Measurements from ENCODE around the gene PSMC5.
"Not testable (repeated sequence)": the region's sequence is repeated elsewhere in the genome, so short reads cannot be mapped to it uniquely, and the experiment has no call there.

The PSMC5 gene

DNA sequence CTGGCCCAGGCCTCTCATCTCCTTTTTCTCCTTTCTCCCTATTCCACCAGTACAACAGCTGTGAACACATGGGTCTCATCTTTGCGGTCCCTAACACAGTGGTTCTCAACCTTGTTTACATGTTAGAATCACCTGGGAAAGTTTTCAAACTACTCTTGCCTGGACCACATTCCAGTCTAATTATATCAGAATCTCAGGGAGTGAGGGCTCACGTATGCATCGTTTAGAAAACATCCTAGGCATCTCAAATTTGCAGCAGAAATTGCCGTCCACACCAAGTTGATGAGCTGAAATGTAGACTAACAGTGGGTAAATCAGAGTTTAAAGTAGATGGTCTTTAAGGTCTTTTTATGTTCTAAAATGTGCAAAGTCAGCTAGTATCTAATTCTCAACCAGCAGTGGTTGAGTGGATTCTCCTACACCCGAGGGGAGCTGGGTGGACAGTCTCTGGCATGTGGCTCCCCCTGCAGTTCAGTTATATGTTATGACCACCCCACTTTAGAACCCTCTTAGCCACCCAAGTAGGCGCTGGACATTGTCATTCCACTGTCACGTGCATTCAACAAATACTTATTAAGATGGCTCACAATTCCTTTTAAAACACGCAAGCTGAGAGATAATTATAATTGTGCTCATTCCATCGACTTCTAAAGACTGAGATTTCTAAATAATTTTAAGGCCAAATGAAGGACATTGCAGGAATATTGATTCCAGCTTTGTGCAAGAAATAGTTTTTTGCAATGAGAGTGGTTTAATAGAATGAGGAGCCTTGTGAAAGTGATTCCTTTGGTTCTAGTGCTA, 42.5 kb downstream of the PSMC5 start:
- not testable (repeated sequence) for H4K20me1 ChIP-seq (ENCODE audit: insufficient read depth, low read length); H3F3A ChIP-seq (ENCODE audit: insufficient read depth, low read length); H3K4me2 ChIP-seq (ENCODE audit: low read length); H3K9me3 ChIP-seq (ENCODE audit: low read length); H3K27ac ChIP-seq (ENCODE audit: low read depth, low read length, poor library complexity, severe bottlenecking); H3K9me2 ChIP-seq (ENCODE audit: low read depth, low read length); H3K4me1 ChIP-seq (ENCODE audit: insufficient read depth, low read length, severe bottlenecking); H3K36me3 ChIP-seq (ENCODE audit: insufficient read depth, low read length); H3K79me2 ChIP-seq (ENCODE audit: insufficient read depth, low read length); H3K9ac ChIP-seq (ENCODE audit: low read length); H3K27me3 ChIP-seq (ENCODE audit: insufficient read depth, low read length); H3K4me3 ChIP-seq (ENCODE audit: low read depth, low read length, poor library complexity, severe bottlenecking); H2AFZ ChIP-seq (ENCODE audit: low read length)
- TF ChIP-seq, protein P1, sequence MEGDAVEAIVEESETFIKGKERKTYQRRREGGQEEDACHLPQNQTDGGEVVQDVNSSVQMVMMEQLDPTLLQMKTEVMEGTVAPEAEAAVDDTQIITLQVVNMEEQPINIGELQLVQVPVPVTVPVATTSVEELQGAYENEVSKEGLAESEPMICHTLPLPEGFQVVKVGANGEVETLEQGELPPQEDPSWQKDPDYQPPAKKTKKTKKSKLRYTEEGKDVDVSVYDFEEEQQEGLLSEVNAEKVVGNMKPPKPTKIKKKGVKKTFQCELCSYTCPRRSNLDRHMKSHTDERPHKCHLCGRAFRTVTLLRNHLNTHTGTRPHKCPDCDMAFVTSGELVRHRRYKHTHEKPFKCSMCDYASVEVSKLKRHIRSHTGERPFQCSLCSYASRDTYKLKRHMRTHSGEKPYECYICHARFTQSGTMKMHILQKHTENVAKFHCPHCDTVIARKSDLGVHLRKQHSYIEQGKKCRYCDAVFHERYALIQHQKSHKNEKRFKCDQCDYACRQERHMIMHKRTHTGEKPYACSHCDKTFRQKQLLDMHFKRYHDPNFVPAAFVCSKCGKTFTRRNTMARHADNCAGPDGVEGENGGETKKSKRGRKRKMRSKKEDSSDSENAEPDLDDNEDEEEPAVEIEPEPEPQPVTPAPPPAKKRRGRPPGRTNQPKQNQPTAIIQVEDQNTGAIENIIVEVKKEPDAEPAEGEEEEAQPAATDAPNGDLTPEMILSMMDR (IDR thresholded peaks at IDR 0.05; ENCODE audit: low read length), result peak; percentile 46

DNA sequence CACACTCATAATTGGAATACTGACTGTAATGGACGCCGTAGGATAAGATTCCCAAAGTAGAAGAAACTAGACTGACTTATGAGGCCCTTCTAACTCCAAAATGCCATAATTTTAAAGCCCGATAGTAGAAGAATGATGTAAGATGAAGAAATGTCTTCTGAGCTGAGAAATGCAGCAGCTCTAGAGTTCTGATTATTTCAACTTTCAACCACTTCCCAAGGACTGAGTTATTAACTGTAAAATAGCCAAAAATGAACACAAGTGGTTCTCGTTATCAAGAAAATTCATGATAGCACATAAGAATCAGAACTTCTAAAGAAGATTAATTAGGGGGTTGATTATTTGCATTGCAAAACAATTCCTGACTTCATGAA, 43.0 kb downstream of the PSMC5 start:
- H3F3A ChIP-seq (ENCODE audit: insufficient read depth, low read length); H4K20me1 ChIP-seq (ENCODE audit: insufficient read depth, low read length); H3K79me2 ChIP-seq (ENCODE audit: insufficient read depth, low read length); H3K9ac ChIP-seq (ENCODE audit: low read length); H2AFZ ChIP-seq (ENCODE audit: low read length); H3K4me3 ChIP-seq (ENCODE audit: low read depth, low read length, poor library complexity, severe bottlenecking); H3K27ac ChIP-seq (ENCODE audit: low read depth, low read length, poor library complexity, severe bottlenecking); H3K4me2 ChIP-seq (ENCODE audit: low read length); H3K36me3 ChIP-seq (ENCODE audit: insufficient read depth, low read length); H3K9me2 ChIP-seq (ENCODE audit: low read depth, low read length); H3K9me3 ChIP-seq (ENCODE audit: low read length); H3K27me3 ChIP-seq (ENCODE audit: insufficient read depth, low read length); H3K4me1 ChIP-seq (ENCODE audit: insufficient read depth, low read length, severe bottlenecking): not testable (repeated sequence)

DNA sequence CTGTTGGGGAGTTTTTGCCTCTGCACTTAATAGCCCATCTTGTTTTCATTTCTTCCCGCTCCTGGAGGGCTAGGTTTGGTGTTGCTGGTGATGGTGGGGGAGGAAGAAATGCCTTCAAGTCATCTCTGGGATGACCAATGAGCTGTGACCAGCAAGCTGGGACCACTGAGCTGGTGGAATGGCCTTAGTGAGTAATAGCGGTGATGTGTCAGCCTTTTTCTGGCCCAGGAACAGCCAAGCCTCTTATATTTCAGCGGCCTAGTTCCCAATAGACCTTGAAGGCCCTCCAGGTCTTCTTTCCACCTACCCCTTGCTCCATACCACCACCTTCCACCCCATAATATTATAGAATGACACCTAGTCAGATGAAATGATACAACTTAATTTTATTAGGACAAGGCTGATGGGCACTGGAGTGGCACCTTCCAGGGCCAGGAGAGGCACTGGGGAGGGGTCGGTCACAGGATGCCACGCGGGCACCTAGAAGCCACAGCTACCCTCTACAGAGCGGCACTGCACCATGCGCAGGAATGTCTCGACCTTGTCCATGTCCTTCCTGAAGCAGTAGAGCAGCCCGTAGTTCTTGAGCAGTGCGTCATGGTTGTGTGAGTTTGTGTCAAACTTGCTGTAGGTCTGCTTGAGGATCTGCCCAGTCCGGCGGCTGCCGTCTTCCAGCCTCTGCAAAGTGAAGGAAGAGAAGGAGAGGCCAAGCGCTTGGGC, 44.6 kb downstream of the PSMC5 start:
- H3K9me3 ChIP-seq (ENCODE audit: low read length); H3K4me3 ChIP-seq (ENCODE audit: low read depth, low read length, poor library complexity, severe bottlenecking); H3K27ac ChIP-seq (ENCODE audit: low read depth, low read length, poor library complexity, severe bottlenecking); H3K27me3 ChIP-seq (ENCODE audit: insufficient read depth, low read length); H2AFZ ChIP-seq (ENCODE audit: low read length); H3K9ac ChIP-seq (ENCODE audit: low read length); H3K36me3 ChIP-seq (ENCODE audit: insufficient read depth, low read length); H3K4me2 ChIP-seq (ENCODE audit: low read length); H4K20me1 ChIP-seq (ENCODE audit: insufficient read depth, low read length); H3K79me2 ChIP-seq (ENCODE audit: insufficient read depth, low read length); H3F3A ChIP-seq (ENCODE audit: insufficient read depth, low read length); H3K4me1 ChIP-seq (ENCODE audit: insufficient read depth, low read length, severe bottlenecking); H3K9me2 ChIP-seq (ENCODE audit: low read depth, low read length): not testable (repeated sequence)

DNA sequence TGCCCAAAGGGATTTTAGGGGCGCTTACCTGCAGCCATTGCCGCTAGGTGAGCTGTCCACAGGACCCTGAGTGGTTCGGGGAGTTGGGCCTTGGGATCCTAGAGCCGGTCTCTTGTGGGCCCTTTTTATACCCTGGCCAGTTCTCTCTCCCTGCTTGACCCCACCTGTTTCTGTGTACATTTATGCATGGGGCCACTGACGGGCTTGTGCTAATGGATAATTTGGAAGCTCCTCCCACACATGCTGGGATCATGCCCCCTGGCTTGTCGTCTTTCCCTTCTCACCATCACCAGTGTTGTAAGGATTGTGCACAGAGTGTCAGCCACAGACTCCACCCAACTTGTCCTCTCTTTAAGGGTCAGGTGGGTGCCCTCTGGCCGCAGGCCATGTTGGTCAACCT, 46.3 kb downstream of the PSMC5 start, which contains the start of gene CSH2:
Gene CSH2, minus strand, starts transcription at position 101 of the 400 bp plus-strand sequence. Its CDS starts 63 bp downstream, at position 38.
- H3K4me1 ChIP-seq (ENCODE audit: insufficient read depth, low read length, severe bottlenecking); H3F3A ChIP-seq (ENCODE audit: insufficient read depth, low read length); H2AFZ ChIP-seq (ENCODE audit: low read length); H3K9ac ChIP-seq (ENCODE audit: low read length); H3K9me2 ChIP-seq (ENCODE audit: low read depth, low read length); H3K79me2 ChIP-seq (ENCODE audit: insufficient read depth, low read length); H3K4me3 ChIP-seq (ENCODE audit: low read depth, low read length, poor library complexity, severe bottlenecking); H3K4me2 ChIP-seq (ENCODE audit: low read length); H3K9me3 ChIP-seq (ENCODE audit: low read length); H3K27ac ChIP-seq (ENCODE audit: low read depth, low read length, poor library complexity, severe bottlenecking); H3K36me3 ChIP-seq (ENCODE audit: insufficient read depth, low read length); H3K27me3 ChIP-seq (ENCODE audit: insufficient read depth, low read length); H4K20me1 ChIP-seq (ENCODE audit: insufficient read depth, low read length): not testable (repeated sequence)

DNA sequence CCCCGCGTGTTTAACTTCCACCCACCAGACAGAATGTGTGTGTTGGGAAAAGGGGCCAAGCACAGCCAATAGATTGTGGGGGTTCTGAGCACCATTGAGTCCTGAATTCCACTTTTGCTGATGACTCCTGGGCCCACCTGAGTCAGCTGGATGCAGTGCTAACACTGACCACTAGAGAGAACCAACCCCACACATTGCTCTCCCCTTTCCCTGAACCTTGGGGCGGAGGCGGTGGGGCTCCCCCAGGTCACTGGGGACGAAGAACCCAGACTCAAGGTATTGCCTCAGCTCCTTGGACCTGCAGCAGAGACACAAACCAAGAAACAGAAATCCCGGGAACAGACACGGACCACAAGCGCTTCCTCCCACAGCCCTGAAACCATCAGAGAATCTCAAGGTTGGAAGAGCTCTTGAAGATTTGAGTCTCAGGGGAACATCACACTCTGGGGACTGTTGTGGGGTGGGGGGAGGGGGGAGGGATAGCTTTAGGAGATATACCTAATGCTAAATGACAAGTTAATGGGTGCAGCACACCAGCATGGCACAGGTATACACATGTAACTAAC, 46.9 kb downstream of the PSMC5 start:
- not testable (repeated sequence) for H3K36me3 ChIP-seq (ENCODE audit: insufficient read depth, low read length); H3K9me3 ChIP-seq (ENCODE audit: low read length); H3K4me3 ChIP-seq (ENCODE audit: low read depth, low read length, poor library complexity, severe bottlenecking); H3K27me3 ChIP-seq (ENCODE audit: insufficient read depth, low read length); H2AFZ ChIP-seq (ENCODE audit: low read length); H3K27ac ChIP-seq (ENCODE audit: low read depth, low read length, poor library complexity, severe bottlenecking); H3F3A ChIP-seq (ENCODE audit: insufficient read depth, low read length); H3K79me2 ChIP-seq (ENCODE audit: insufficient read depth, low read length); H4K20me1 ChIP-seq (ENCODE audit: insufficient read depth, low read length); H3K4me2 ChIP-seq (ENCODE audit: low read length); H3K9ac ChIP-seq (ENCODE audit: low read length); H3K9me2 ChIP-seq (ENCODE audit: low read depth, low read length); H3K4me1 ChIP-seq (ENCODE audit: insufficient read depth, low read length, severe bottlenecking)

DNA sequence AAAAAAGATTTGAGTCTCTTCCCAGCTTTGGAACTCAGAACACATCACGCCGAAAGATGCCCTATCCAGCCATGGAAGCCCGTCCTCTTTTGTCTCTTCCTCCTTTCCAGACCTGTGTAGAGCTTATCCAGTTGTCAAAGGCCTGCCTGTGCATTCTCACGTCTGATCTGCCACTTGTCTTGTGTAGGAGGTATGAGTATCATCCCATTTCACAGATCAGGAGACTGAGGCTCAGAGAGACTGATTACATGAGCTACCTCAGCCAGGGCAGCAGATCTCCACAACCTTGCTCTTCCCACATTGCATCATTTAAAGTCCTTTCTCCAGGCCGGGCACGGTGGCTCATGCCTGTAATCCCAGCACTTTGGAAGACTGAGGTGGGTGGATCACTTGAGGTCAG, 47.5 kb downstream of the PSMC5 start:
- not testable (repeated sequence) for H2AFZ ChIP-seq (ENCODE audit: low read length); H3K27ac ChIP-seq (ENCODE audit: low read depth, low read length, poor library complexity, severe bottlenecking); H3K4me1 ChIP-seq (ENCODE audit: insufficient read depth, low read length, severe bottlenecking); H3K4me2 ChIP-seq (ENCODE audit: low read length); H3K9ac ChIP-seq (ENCODE audit: low read length); H4K20me1 ChIP-seq (ENCODE audit: insufficient read depth, low read length); H3K9me2 ChIP-seq (ENCODE audit: low read depth, low read length); H3K36me3 ChIP-seq (ENCODE audit: insufficient read depth, low read length); H3K9me3 ChIP-seq (ENCODE audit: low read length); H3F3A ChIP-seq (ENCODE audit: insufficient read depth, low read length); H3K79me2 ChIP-seq (ENCODE audit: insufficient read depth, low read length); H3K4me3 ChIP-seq (ENCODE audit: low read depth, low read length, poor library complexity, severe bottlenecking); H3K27me3 ChIP-seq (ENCODE audit: insufficient read depth, low read length)

DNA sequence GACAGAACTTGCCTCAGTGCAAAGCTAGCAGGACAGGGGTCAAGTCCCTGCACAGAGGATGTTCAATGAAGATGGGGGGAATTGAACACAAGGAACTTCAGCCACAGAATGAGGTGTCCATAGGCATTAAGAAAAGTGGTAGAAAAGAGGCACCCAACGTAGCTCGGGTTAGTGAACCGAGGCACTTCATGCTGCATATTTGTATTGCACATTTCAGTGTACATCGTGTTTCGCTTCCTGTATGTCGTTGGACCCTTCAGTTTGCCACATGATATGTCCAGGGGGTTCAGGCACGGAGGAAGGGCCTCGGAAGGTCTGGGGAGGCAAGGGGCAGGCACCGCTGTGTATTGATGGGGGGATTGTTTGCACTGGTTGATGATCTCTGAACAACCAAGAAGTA, 51.2 kb downstream of the PSMC5 start:
- H2AFZ ChIP-seq (ENCODE audit: low read length); H3K36me3 ChIP-seq (ENCODE audit: insufficient read depth, low read length); H3K9me3 ChIP-seq (ENCODE audit: low read length); H3F3A ChIP-seq (ENCODE audit: insufficient read depth, low read length); H3K9me2 ChIP-seq (ENCODE audit: low read depth, low read length); H3K9ac ChIP-seq (ENCODE audit: low read length); H3K4me3 ChIP-seq (ENCODE audit: low read depth, low read length, poor library complexity, severe bottlenecking); H3K4me1 ChIP-seq (ENCODE audit: insufficient read depth, low read length, severe bottlenecking); H3K79me2 ChIP-seq (ENCODE audit: insufficient read depth, low read length); H3K27ac ChIP-seq (ENCODE audit: low read depth, low read length, poor library complexity, severe bottlenecking); H3K27me3 ChIP-seq (ENCODE audit: insufficient read depth, low read length); H4K20me1 ChIP-seq (ENCODE audit: insufficient read depth, low read length): not testable (repeated sequence)
- H3K4me2 ChIP-seq (ENCODE audit: low read length), result peak overlapping the region; percentile 24; the same call in 1 of the 2 replicates

All from OCI-LY1 (cell line).